OCI-LY7 (cell line): ENCODE results near the gene SRPRB. TPM values are rescaled to one million over a fixed set of nuclear protein-coding genes. Genes with fewer than 3 reads are reported as not detected.

Source experiments
- BruUV-seq: library from RNA; stranded (reverse); fragments of 400-500 nt; replicated peaks from 2 replicates; lab custom pipeline; 2021; lab: Mats Ljungman, UMichigan
- CTCF ChIA-PET: fragments of 300-600 bp; sonication (Branson Sonifier 250); formaldehyde crosslinking; loops from one replicate; lab custom pipeline; 2022; ENCODE audit warnings: antibody characterized with exemption; ENCODE audit not compliant: unreplicated experiment; lab: Charles Lee
- POLR2A ChIA-PET: fragments of 300-600 bp; sonication (Branson Sonifier 250); formaldehyde crosslinking; loops from one replicate; lab custom pipeline; 2022; ENCODE audit warnings: antibody characterized with exemption; lab: Charles Lee
- DNase-seq: peaks from one replicate; pipeline ENCODE4 v3.0.0-alpha.2; 2015; ENCODE audit warnings: low spot score
- H2AFZ ChIP-seq: fragments of 200-600 bp; sonication (generic), shearing (Covaris generic); 2 replicates; pipeline ENCODE4 v1.6.1; 2014; ENCODE audit warnings: mild to moderate bottlenecking, antibody characterized with exemption, low read length, moderate library complexity
- H3K27ac ChIP-seq: fragments of 200-600 bp; sonication (generic); 2 replicates; pipeline ENCODE4 v1.5.1; 2014; ENCODE audit warnings: mixed run types, low read depth, mild to moderate bottlenecking, moderate library complexity, low read length, inconsistent platforms; ENCODE audit not compliant: poor library complexity, severe bottlenecking
- H3K36me3 ChIP-seq: fragments of 200-600 bp; sonication (generic); 2 replicates; pipeline ENCODE4 v1.6.1; 2014; ENCODE audit warnings: mild to moderate bottlenecking, antibody characterized with exemption, low read length, moderate library complexity, mixed read lengths; ENCODE audit not compliant: insufficient read depth
- H3K4me1 ChIP-seq: fragments of 200-600 bp; sonication (generic); 2 replicates; pipeline ENCODE4 v1.5.1; 2014; ENCODE audit warnings: mild to moderate bottlenecking, low read length; ENCODE audit not compliant: insufficient read depth, poor library complexity, severe bottlenecking
- H3K4me2 ChIP-seq: fragments of 200-600 bp; sonication (generic); 2 replicates; pipeline ENCODE4 v1.6.1; 2014; ENCODE audit warnings: mild to moderate bottlenecking, low read length
- H3K4me3 ChIP-seq: fragments of 200-600 bp; sonication (generic); 2 replicates; pipeline ENCODE4 v1.5.1; 2014; ENCODE audit warnings: mild to moderate bottlenecking, low read depth, low read length; ENCODE audit not compliant: poor library complexity, severe bottlenecking
- H3K79me2 ChIP-seq: fragments of 200-600 bp; sonication (generic); 2 replicates; pipeline ENCODE4 v1.6.1; 2016; ENCODE audit warnings: low read depth, mild to moderate bottlenecking, low read length, moderate library complexity, mixed read lengths; ENCODE audit not compliant: insufficient read depth
- H3K9me2 ChIP-seq: fragments of 200-600 bp; sonication (generic); 2 replicates; pipeline ENCODE4 v1.6.1; 2016; ENCODE audit warnings: mild to moderate bottlenecking, low read length, mixed read lengths; ENCODE audit not compliant: insufficient read depth
- H3K9me3 ChIP-seq: fragments of 200-600 bp; sonication (generic); 2 replicates; pipeline ENCODE4 v1.6.1; 2014; ENCODE audit warnings: mild to moderate bottlenecking, mixed run types, low read length, mixed read lengths
- H4K20me1 ChIP-seq: fragments of 200-600 bp; sonication (generic); 2 replicates; pipeline ENCODE4 v1.6.1; 2014; ENCODE audit warnings: mild to moderate bottlenecking, antibody characterized with exemption, low read length, moderate library complexity, mixed read lengths; ENCODE audit not compliant: insufficient read depth
- EZH2phosphoT487 ChIP-seq: fragments of 200-600 bp; sonication (generic); IDR thresholded peaks from 2 replicates; pipeline ENCODE4 v1.6.1; 2018; ENCODE audit warnings: low read depth, borderline replicate concordance, mild to moderate bottlenecking, mixed run types, antibody characterized with exemption, low read length, moderate library complexity, mixed read lengths
- intact Hi-C: fragments of 100-400 bp; cut with micrococcal nuclease; formaldehyde crosslinking; loops from one replicate; pipeline ENCODE4 v1.10.0; 2022; ENCODE audit not compliant: unreplicated experiment
- total RNA-seq, 2 experiments: library from RNA; depleted of rRNA in 1 of 2; stranded (reverse); fragments of >200 nt in 1 of 2; shearing (Covaris generic) in 1 of 2; gene quantifications; 2 replicates each; pipeline ENCODE4 v1.2.3, GENCODE V29; 2014 to 2022
- TF ChIP-seq, protein P1 (sequence below): fragments of 200-600 bp; sonication (generic); conservative IDR thresholded peaks from 2 replicates; pipeline ENCODE4 v1.5.1; 2014; ENCODE audit warnings: mild to moderate bottlenecking, antibody characterized with exemption, low read length, moderate library complexity, mixed read lengths

SRPRB gene
- total RNA-seq, 2 experiments from 2014 or later, result 39.4 to 54.1 TPM

DNA sequence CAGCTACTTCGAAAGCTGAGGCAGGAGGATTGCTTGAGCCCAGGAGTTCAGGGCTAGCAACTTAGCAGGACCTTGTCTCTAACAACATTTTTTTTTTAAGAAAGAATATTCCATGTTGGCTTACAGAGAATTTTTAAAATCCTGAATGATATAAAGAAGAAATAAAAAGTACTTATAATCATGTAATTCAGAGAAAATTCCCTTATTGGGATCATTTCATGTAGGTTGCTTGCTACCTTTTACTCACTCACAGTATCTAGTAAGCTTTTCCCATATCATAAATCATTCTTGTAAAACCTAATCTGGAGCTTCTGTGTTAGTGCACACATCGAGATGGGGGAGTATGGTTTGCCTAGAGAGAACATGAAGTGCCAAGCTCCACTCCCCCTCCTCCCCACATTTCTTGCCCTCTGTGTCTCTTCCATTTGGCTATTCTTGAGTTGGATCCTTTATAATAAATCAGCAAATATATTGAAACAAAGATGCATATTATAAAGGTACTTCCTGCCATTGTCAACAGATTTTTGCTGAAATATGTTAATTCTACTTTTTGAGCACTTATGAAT lies 45.8 kb upstream of the SRPRB start:
- Histone ChIP-seq H2AFZ (no peak overlapping the region), H4K20me1 (no peaks in the 10 kb centered on the region), H3K9me2 (no peaks in the 10 kb centered on the region), H3K4me2 (no peak overlapping the region), H3K4me1 (no peaks in the 10 kb centered on the region), H3K4me3 (no peak overlapping the region), H3K79me2 (no peaks in the 10 kb centered on the region), H3K9me3 (no peaks in the 10 kb centered on the region), H3K27ac (no peak overlapping the region), H3K36me3 (no peaks in the 10 kb centered on the region)
- CTCF ChIA-PET, result no interaction called here
- POLR2A ChIA-PET, result no interaction called here
- TF ChIP-seq, protein P1, sequence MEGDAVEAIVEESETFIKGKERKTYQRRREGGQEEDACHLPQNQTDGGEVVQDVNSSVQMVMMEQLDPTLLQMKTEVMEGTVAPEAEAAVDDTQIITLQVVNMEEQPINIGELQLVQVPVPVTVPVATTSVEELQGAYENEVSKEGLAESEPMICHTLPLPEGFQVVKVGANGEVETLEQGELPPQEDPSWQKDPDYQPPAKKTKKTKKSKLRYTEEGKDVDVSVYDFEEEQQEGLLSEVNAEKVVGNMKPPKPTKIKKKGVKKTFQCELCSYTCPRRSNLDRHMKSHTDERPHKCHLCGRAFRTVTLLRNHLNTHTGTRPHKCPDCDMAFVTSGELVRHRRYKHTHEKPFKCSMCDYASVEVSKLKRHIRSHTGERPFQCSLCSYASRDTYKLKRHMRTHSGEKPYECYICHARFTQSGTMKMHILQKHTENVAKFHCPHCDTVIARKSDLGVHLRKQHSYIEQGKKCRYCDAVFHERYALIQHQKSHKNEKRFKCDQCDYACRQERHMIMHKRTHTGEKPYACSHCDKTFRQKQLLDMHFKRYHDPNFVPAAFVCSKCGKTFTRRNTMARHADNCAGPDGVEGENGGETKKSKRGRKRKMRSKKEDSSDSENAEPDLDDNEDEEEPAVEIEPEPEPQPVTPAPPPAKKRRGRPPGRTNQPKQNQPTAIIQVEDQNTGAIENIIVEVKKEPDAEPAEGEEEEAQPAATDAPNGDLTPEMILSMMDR, result no peak
- no peak for TF ChIP-seq EZH2phosphoT487
- intact Hi-C loops, result no loop called here
- no peak for DNase-seq
- no TSS peak for BruUV-seq

DNA sequence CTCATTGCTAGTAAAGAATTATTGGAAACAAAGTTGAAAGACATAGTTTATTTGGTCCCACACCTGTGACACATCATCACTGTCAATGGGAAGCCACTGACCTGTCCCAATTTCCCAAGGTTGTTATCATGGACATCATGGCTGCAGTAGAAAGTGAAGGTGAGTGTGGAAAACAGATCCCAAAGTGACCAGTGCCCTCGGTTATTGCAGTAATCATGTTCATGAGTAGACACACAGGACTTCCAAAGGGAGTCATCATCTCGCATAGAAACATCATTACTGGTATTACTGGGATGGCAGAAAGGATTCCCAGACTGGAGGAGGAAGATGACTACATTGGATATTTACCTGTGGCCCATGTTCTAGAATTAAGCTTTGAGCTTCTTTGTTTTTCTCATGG lies 44.7 kb upstream of the SRPRB start:
- ChIA-PET CTCF (no interaction called here), POLR2A (no interaction called here)
- H3K79me2 ChIP-seq, result no peaks in the 10 kb centered on the region
- no peaks in the 10 kb centered on the region for H3K36me3 ChIP-seq
- H4K20me1 ChIP-seq, result no peaks in the 10 kb centered on the region
- intact Hi-C loops, result no loop called here
- no peak overlapping the region for H3K27ac ChIP-seq
- H3K4me3 ChIP-seq, result no peak overlapping the region
- no TSS peak for BruUV-seq
- H3K4me2 ChIP-seq, result no peak overlapping the region
- H3K9me2 ChIP-seq, result no peaks in the 10 kb centered on the region
- TF ChIP-seq EZH2phosphoT487, result no peak
- TF ChIP-seq, protein P1, result no peak
- no peaks in the 10 kb centered on the region for H3K4me1 ChIP-seq
- H2AFZ ChIP-seq, result no peak overlapping the region
- DNase-seq, result no peak
- H3K9me3 ChIP-seq, result no peaks in the 10 kb centered on the region

DNA sequence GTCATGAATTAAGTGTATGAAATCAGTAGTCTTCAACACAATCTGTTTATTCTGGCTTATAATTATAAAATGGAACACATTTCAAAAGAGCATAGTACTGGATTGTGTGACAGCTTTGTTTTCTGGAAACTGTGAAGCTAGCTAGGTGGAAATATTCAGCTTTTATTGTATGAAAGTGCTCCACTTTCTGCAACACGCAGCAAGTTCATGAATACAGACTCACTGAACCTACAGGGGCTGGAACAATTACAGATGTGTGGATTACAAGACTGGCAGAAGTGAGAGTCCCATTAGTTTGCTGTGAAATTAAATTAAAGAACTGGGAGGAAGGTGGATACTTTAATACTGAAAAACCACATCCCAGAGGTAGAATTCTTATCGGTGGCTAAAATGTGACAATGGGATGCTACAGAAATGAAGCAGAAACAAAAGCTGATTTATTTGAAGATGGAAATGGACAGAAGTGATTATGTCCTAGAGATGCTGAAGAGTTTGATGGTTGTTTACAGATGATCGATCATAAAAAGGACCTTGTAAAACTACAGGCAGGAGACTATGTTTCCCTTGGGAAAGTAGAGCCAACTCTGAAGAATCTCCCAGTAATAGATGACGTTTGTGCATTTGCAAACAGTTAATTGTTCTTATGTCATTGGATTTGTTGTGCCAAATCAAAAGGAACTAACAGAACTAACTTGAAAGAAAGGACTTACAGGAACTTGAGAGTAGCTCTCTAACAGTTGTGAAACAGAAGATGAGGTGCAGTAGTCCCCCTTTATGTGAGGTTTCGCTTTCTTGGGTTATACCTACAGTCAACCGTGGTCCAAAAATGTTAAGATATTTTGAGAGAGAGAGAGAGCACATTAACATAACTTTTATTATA lies 43.8 kb upstream of the SRPRB start:
- BruUV-seq, result no TSS peak
- CTCF ChIA-PET, result no interaction called here
- no peak overlapping the region for H3K27ac ChIP-seq
- no peak for DNase-seq
- H3K79me2 ChIP-seq, result no peaks in the 10 kb centered on the region
- H2AFZ ChIP-seq, result no peak overlapping the region
- TF ChIP-seq EZH2phosphoT487, result no peak
- TF ChIP-seq, protein P1, result no peak
- POLR2A ChIA-PET, result no interaction called here
- H4K20me1 ChIP-seq, result no peaks in the 10 kb centered on the region
- H3K9me2 ChIP-seq, result no peaks in the 10 kb centered on the region
- intact Hi-C loops, result no loop called here
- H3K9me3 ChIP-seq, result no peaks in the 10 kb centered on the region
- no peaks in the 10 kb centered on the region for H3K36me3 ChIP-seq
- H3K4me3 ChIP-seq, result no peak overlapping the region
- no peak overlapping the region for H3K4me2 ChIP-seq
- H3K4me1 ChIP-seq, result no peaks in the 10 kb centered on the region
